HepG2 (cell line): Measurements from ENCODE around the gene SH3PXD2A. TPM values are rescaled to one million over a fixed set of nuclear protein-coding genes. Genes with fewer than 3 reads are reported as not detected.

Source experiments
- ATAC-seq: fragments of 200-7000 bp; cut with Tn5 transposase; 3 replicates; pipeline ENCODE4 v1.9.1; 2020; ENCODE audit warnings: mild to moderate bottlenecking, moderate library complexity
- BruUV-seq: library from RNA; stranded (reverse); fragments of 400-500 nt; replicated peaks from 2 replicates; lab custom pipeline; 2021; lab: Mats Ljungman, UMichigan
- CTCF ChIA-PET: fragments of 300-600 bp; formaldehyde crosslinking; extraction: SDS; loops from one replicate; lab custom pipeline; 2021; ENCODE audit warnings: low total read pairs, inconsistent platforms, low intra/inter-chr PET ratio; lab: Yijun Ruan, JAX
- POLR2A ChIA-PET: fragments of 350-600 bp; sonication (Branson Sonifier 250); formaldehyde crosslinking; loops from one replicate; lab custom pipeline; 2020; ENCODE audit warnings: antibody characterized with exemption, inconsistent platforms; lab: Yijun Ruan, JAX
- DNase-seq: peaks from one replicate; pipeline ENCODE4 v3.0.0-alpha.2; 2015; ENCODE audit warnings: low spot score
- FAIRE-seq: peaks from 3 replicates; lab custom pipeline; 2011; peaks lifted over from hg19 to GRCh38; lab: Jason Lieb, UNC
- H2AFZ ChIP-seq: one replicate; pipeline ENCODE4 v1.6.1; 2011; ENCODE audit warnings: low read length, inconsistent platforms
- H3K27ac ChIP-seq: fragments of 300-600 bp; 3 replicates; pipeline ENCODE4 v1.8.0; 2011; ENCODE audit warnings: mixed run types, mild to moderate bottlenecking, mixed read lengths, low read length, inconsistent platforms; ENCODE audit not compliant: insufficient read depth; ENCODE audit errors: extremely low read length
- H3K27me3 ChIP-seq, 2 experiments: fragments of 200-600 bp in 1 of 2; 2 replicates in 1 of 2; 3 replicates in 1 of 2; pipeline versions ENCODE4 v1.6.0 to v1.8.0; 2011; ENCODE audit warnings: low read length in 2 of 2, mild to moderate bottlenecking in 2 of 2, moderate library complexity in 2 of 2, inconsistent platforms in 1 of 2; ENCODE audit not compliant: insufficient read depth in 2 of 2, control insufficient read depth in 1 of 2
- H3K36me3 ChIP-seq, 2 experiments: fragments of 200-600 bp in 1 of 2; replicated peaks in 1 of 2; 2 replicates in 1 of 2; 3 replicates in 1 of 2; pipeline versions ENCODE4 v1.5.1 to v1.8.0; 2011; ENCODE audit warnings: low read length in 2 of 2, inconsistent platforms in 1 of 2; ENCODE audit not compliant: insufficient read depth in 2 of 2, control insufficient read depth in 1 of 2
- H3K4me1 ChIP-seq: 2 replicates; pipeline ENCODE4 v1.5.1; 2012; ENCODE audit warnings: low read length, inconsistent platforms; ENCODE audit not compliant: insufficient read depth
- H3K4me2 ChIP-seq: 2 replicates; pipeline ENCODE4 v1.6.0; 2011; ENCODE audit warnings: low read depth, low read length, inconsistent platforms
- H3K4me3 ChIP-seq, 3 experiments: fragments of 200-600 bp in 1 of 3; sonication (generic), shearing (Covaris generic) in 1 of 3; replicated peaks in 1 of 3; 2 replicates each; pipeline ENCODE4 v1.5.1; 2011 to 2016; ENCODE audit warnings: low read length in 3 of 3, inconsistent platforms in 2 of 3, low read depth in 2 of 3, mild to moderate bottlenecking in 2 of 3, control low read depth in 1 of 3, mixed read lengths in 1 of 3; ENCODE audit not compliant: insufficient read depth in 1 of 3
- H3K79me2 ChIP-seq: one replicate; pipeline ENCODE4 v1.6.1; 2011; ENCODE audit warnings: low read length, inconsistent platforms; ENCODE audit not compliant: insufficient read depth
- H3K9ac ChIP-seq: 2 replicates; pipeline ENCODE4 v1.6.0; 2011; ENCODE audit warnings: mild to moderate bottlenecking, low read depth, low read length, inconsistent platforms; ENCODE audit not compliant: insufficient read depth
- H3K9me3 ChIP-seq: 2 replicates; pipeline ENCODE4 v1.5.1; 2012; ENCODE audit warnings: mild to moderate bottlenecking, low read length
- H4K20me1 ChIP-seq: 2 replicates; pipeline ENCODE4 v1.6.0; 2011; ENCODE audit warnings: inconsistent platforms, mild to moderate bottlenecking, low read length, moderate library complexity; ENCODE audit not compliant: insufficient read depth
- ASH2L ChIP-seq: fragments of 300-600, 200-600 bp; sonication (generic); IDR thresholded peaks from 2 replicates; pipeline ENCODE4 v1.7.0; 2017; ENCODE audit warnings: low read depth, mild to moderate bottlenecking, moderate library complexity, mixed read lengths, low read length; ENCODE audit not compliant: insufficient read length
- HCFC1 ChIP-seq: fragments of 150-350 bp; IDR thresholded peaks from 2 replicates; pipeline ENCODE4 v1.6.1; 2014; ENCODE audit warnings: low read depth, low read length
- HDAC2 ChIP-seq: sonication (generic); formaldehyde crosslinking; IDR thresholded peaks from 2 replicates; pipeline ENCODE4 v1.4.0; 2020; ENCODE audit warnings: missing genetic modification reagents
- MBNL3 ChIP-seq: fragments of 250-450 bp; sonication (Bioruptor Pico); conservative IDR thresholded peaks from 2 replicates; pipeline ENCODE4 v1.8.0; 2022; ENCODE audit warnings: mild to moderate bottlenecking, inconsistent platforms
- MED13 ChIP-seq: sonication (generic); formaldehyde crosslinking; IDR thresholded peaks from 2 replicates; pipeline ENCODE4 v1.5.0; 2020; ENCODE audit warnings: missing genetic modification reagents
- RBM22 ChIP-seq: fragments of 200-400 bp; formaldehyde crosslinking; optimal IDR thresholded peaks from 2 replicates; pipeline ENCODE3; 2017; ENCODE audit warnings: mild to moderate bottlenecking, low read length, moderate library complexity
- ZNF414 ChIP-seq: sonication (generic); formaldehyde crosslinking; IDR thresholded peaks from 2 replicates; pipeline ENCODE4 v1.5.0; 2020; ENCODE audit warnings: missing genetic modification reagents
- ZNF629 ChIP-seq: sonication (generic); formaldehyde crosslinking; conservative IDR thresholded peaks from 2 replicates; pipeline ENCODE4 v1.5.0; 2020; ENCODE audit warnings: missing genetic modification reagents
- ZNF816 ChIP-seq: sonication (generic); formaldehyde crosslinking; IDR thresholded peaks from 2 replicates; pipeline ENCODE4 v1.8.0; 2022; ENCODE audit warnings: missing genetic modification reagents, mild to moderate bottlenecking, borderline replicate concordance
- WGBS: methylation state at CpG from one replicate; pipeline ENCODE4 v1.1.6; 2017; ENCODE audit warnings: low lambda C conversion rate; 5-methylcytosine and 5-hydroxymethylcytosine counted together
- in situ Hi-C: cut with HindIII; loops from 2 replicates; pipeline ENCODE4 v1.10.0; 2017; ENCODE audit warnings: low pct_unique_long_range_greater_than_20kb; ENCODE audit not compliant: extremely low pct_ligation_motif_present
- intact Hi-C: fragments of 100-400 bp; cut with micrococcal nuclease; formaldehyde crosslinking; loops from one replicate; pipeline ENCODE4 v1.10.0; 2022; ENCODE audit not compliant: unreplicated experiment
- polyA plus RNA-seq, 8 experiments: library from polyadenylated mRNA; depleted of rRNA in 3 of 8; stranded (reverse) in 7 of 8; unstranded in 1 of 8; fragments of >200 nt; fragmentation: Illumina TruSeq in 4 of 8; extraction: Trizol in 4 of 8; gene quantifications; 2 replicates each; pipeline versions ENCODE4 v1.2.1 to v1.2.3, GENCODE V29; 2011 to 2016; ENCODE audit warnings: low read depth in 4 of 8, missing spikeins in 1 of 8, mixed read lengths in 1 of 8; ENCODE audit not compliant: insufficient read depth in 1 of 8
- total RNA-seq, 5 experiments: library from RNA; depleted of rRNA; stranded (reverse); fragments of >200 nt; fragmentation: Illumina TruSeq; extraction: Trizol; gene quantifications; 2 replicates each; pipeline ENCODE4 v1.2.3, GENCODE V29; 2016; ENCODE audit warnings: low read depth in 1 of 5

SH3PXD2A gene
- total and polyA plus RNA-seq, 2 of the 13 experiments (the other 11 are each of a cell fraction or from before 2014, with no cell fraction given) = 11.1 to 11.3 TPM

GRCh38 chr10:103792547-103792946, 62.8 kb downstream of the SH3PXD2A start:
- Histone ChIP-seq H3K27ac (peak overlapping the region; percentile 94), H3K4me3 (no peak overlapping the region), H3K27me3 (no peaks in the 10 kb centered on the region), H3K4me1 (peaks cover 91% of the 10 kb centered on the region), H3K36me3 (peaks cover 19 to 43% of the 10 kb centered on the region in 2 experiments; a peak in 4 of 5 replicates), H2AFZ (no peak overlapping the region), H3K9me3 (no peaks in the 10 kb centered on the region), H4K20me1 (no peaks in the 10 kb centered on the region), H3K4me2 (no peak overlapping the region), H3K9ac (no peak overlapping the region), H3K79me2 (peaks cover 23% of the 10 kb centered on the region)
- DNase-seq (no peak), FAIRE-seq (no peak), ATAC-seq (no peak)
- TF ChIP-seq ZNF816 (CRISPR knock-in tag) (peak; percentile 68; the same call in 1 of the 2 replicates), HCFC1 (no peak), RBM22 (peak; percentile 35), ZNF629 (peak; percentile 75)
- in situ Hi-C loops (loop anchor here (5.0 kb wide), 2 partner anchors 65 to 75 kb away; partner anchors contain the start of gene SH3PXD2A), intact Hi-C loops (loop anchor here (5.0 kb wide), 1 partner anchor 75 kb away; no protein-coding TSS in a partner anchor)
- WGBS = 94% methylated on average over 2 of the region's 2 CpGs
- BruUV-seq = no TSS peak
- CTCF ChIA-PET = no interaction called here
- POLR2A ChIA-PET = interaction anchor here (2.7 to 5.5 kb wide), 3 partner anchors 46 to 62 kb away, joined by 7 to 107 read pairs (median 17); partner anchors contain the start of gene SH3PXD2A

- FAIRE-seq = no peak
- Histone ChIP-seq H3K4me3 (no peak overlapping the region), H2AFZ (no peak overlapping the region), H3K36me3 (peaks cover 17 to 42% of the 10 kb centered on the region in 2 experiments; a peak in 4 of 5 replicates), H3K4me2 (no peak overlapping the region), H3K9me3 (no peaks in the 10 kb centered on the region), H3K9ac (no peak overlapping the region), H3K79me2 (peaks cover 26% of the 10 kb centered on the region), H3K27ac (peak overlapping the region; percentile 94), H4K20me1 (no peaks in the 10 kb centered on the region), H3K27me3 (no peaks in the 10 kb centered on the region), H3K4me1 (peaks cover 86% of the 10 kb centered on the region)
- in situ Hi-C loops (loop anchor here (5.0 kb wide), 2 partner anchors 65 to 75 kb away; partner anchors contain the start of gene SH3PXD2A), intact Hi-C loops (loop anchor here (5.0 kb wide), 1 partner anchor 75 kb away; no protein-coding TSS in a partner anchor)
- no peak for ATAC-seq
- no peak for DNase-seq
- ChIA-PET POLR2A (interaction anchor here (5.5 kb wide), 1 partner anchor 62 kb away, joined by 107 read pairs; the partner anchor contains the start of gene SH3PXD2A), CTCF (no interaction called here)
- 100% methylated on average over 3 of the region's 3 CpGs for WGBS
- no peak for TF ChIP-seq MBNL3 (CRISPR knock-in tag)
- TF ChIP-seq ZNF414 = no peak
- TF ChIP-seq ASH2L = no peak
- no peak for TF ChIP-seq HDAC2
- TF ChIP-seq MED13 (CRISPR knock-in tag) = no peak
- no TSS peak for BruUV-seq
These were observed 63.5 kb downstream of the SH3PXD2A start for GRCh38 chr10:103791858-103792257.
